Mesenchymal stem cell (in vitro differentiated cells and primary cell): ENCODE data around the gene ZC3H4.

Experiments used
- DNase-seq: peaks from one replicate; pipeline ENCODE4 v3.0.0-alpha.2; 2013
- H2AFZ ChIP-seq: one replicate; pipeline ENCODE4 v1.6.1; 2013; ENCODE audit warnings: low read depth, mild to moderate bottlenecking, control low read depth, inconsistent platforms, low read length, moderate library complexity
- H2AK5ac ChIP-seq: 2 replicates; pipeline ENCODE4 v1.6.1; 2013; ENCODE audit warnings: low read length, moderate library complexity, mild to moderate bottlenecking, inconsistent platforms; ENCODE audit not compliant: severe bottlenecking
- H2BK120ac ChIP-seq: one replicate; pipeline ENCODE4 v1.6.1; 2013; ENCODE audit warnings: low read depth, mild to moderate bottlenecking, inconsistent platforms, low read length, moderate library complexity
- H2BK12ac ChIP-seq, 2 experiments: one replicate each; pipeline ENCODE4 v1.6.1; 2013; ENCODE audit warnings: inconsistent platforms in 2 of 2, low read length in 2 of 2, mild to moderate bottlenecking in 2 of 2, moderate library complexity in 2 of 2, control low read depth in 1 of 2
- H2BK15ac ChIP-seq: one replicate; pipeline ENCODE4 v1.6.1; 2013; ENCODE audit warnings: mild to moderate bottlenecking, low read depth, inconsistent platforms; ENCODE audit not compliant: poor library complexity, severe bottlenecking
- H2BK5ac ChIP-seq: 2 replicates; pipeline ENCODE4 v1.6.1; 2013; ENCODE audit warnings: low read depth, mild to moderate bottlenecking, low read length, control low read depth, inconsistent platforms; ENCODE audit not compliant: poor library complexity, severe bottlenecking
- H3K14ac ChIP-seq, 2 experiments: one replicate each; pipeline ENCODE4 v1.6.1; 2013; ENCODE audit warnings: inconsistent platforms in 2 of 2, low read length in 2 of 2, control low read depth in 1 of 2, mild to moderate bottlenecking in 1 of 2, moderate library complexity in 1 of 2
- H3K18ac ChIP-seq, 2 experiments: one replicate each; pipeline ENCODE4 v1.6.1; 2013; ENCODE audit warnings: inconsistent platforms in 2 of 2, low read length in 2 of 2, control low read depth in 1 of 2, low read depth in 1 of 2, mild to moderate bottlenecking in 1 of 2
- H3K23ac ChIP-seq, 2 experiments: one replicate each; pipeline ENCODE4 v1.6.1; 2013; ENCODE audit warnings: inconsistent platforms in 2 of 2, low read length in 2 of 2, mild to moderate bottlenecking in 2 of 2, moderate library complexity in 2 of 2, control low read depth in 1 of 2
- H3K27ac ChIP-seq: 2 replicates; pipeline ENCODE4 v1.5.1; 2013; ENCODE audit warnings: mild to moderate bottlenecking, moderate library complexity, low read length, control low read depth, inconsistent platforms; ENCODE audit not compliant: poor library complexity, severe bottlenecking
- H3K27me3 ChIP-seq, 2 experiments: 2 replicates each; pipeline versions ENCODE4 v1.6.1 to v1.7.0; 2013; ENCODE audit warnings: low read length in 2 of 2, mild to moderate bottlenecking in 2 of 2, moderate library complexity in 2 of 2, control low read depth in 1 of 2, inconsistent platforms in 1 of 2; ENCODE audit not compliant: control insufficient read depth in 1 of 2, insufficient read depth in 1 of 2
- H3K36me3 ChIP-seq, 2 experiments: 2 replicates each; pipeline versions ENCODE4 v1.6.1 to v1.7.0; 2013; ENCODE audit warnings: low read length in 2 of 2, control low read depth in 1 of 2, inconsistent platforms in 1 of 2, low read depth in 1 of 2, mild to moderate bottlenecking in 1 of 2; ENCODE audit not compliant: insufficient read depth in 2 of 2, control insufficient read depth in 1 of 2
- H3K4ac ChIP-seq, 2 experiments: one replicate each; pipeline ENCODE4 v1.6.1; 2013; ENCODE audit warnings: inconsistent platforms in 2 of 2, low read length in 2 of 2, mild to moderate bottlenecking in 2 of 2, moderate library complexity in 2 of 2, control low read depth in 1 of 2, low read depth in 1 of 2
- H3K4me1 ChIP-seq: 2 replicates; pipeline ENCODE4 v1.6.1; 2013; ENCODE audit warnings: low read depth, low read length, control low read depth; ENCODE audit not compliant: control insufficient read depth, insufficient read depth
- H3K4me2 ChIP-seq: 2 replicates; pipeline ENCODE4 v1.6.1; 2013; ENCODE audit warnings: low read length, mild to moderate bottlenecking, inconsistent platforms; ENCODE audit not compliant: poor library complexity, severe bottlenecking
- H3K4me3 ChIP-seq, 2 experiments: 2 replicates each; pipeline versions ENCODE4 v1.5.1 to v1.7.0; 2013; ENCODE audit warnings: low read length in 2 of 2, mild to moderate bottlenecking in 2 of 2, control low read depth in 1 of 2, low read depth in 1 of 2; ENCODE audit not compliant: insufficient read depth in 1 of 2
- H3K79me1 ChIP-seq: replicated peaks from 2 replicates; pipeline ENCODE4 v1.6.1; 2013; ENCODE audit warnings: mild to moderate bottlenecking, control low read depth, low read length, inconsistent platforms; ENCODE audit not compliant: poor library complexity, severe bottlenecking
- H3K9ac ChIP-seq: 2 replicates; pipeline ENCODE4 v1.7.0; 2013; ENCODE audit warnings: mild to moderate bottlenecking, low read length, moderate library complexity
- H3K9me3 ChIP-seq: 2 replicates; pipeline ENCODE4 v1.7.0; 2013; ENCODE audit warnings: mild to moderate bottlenecking, low read length; ENCODE audit not compliant: control insufficient read depth
- H4K8ac ChIP-seq: one replicate; pipeline ENCODE4 v1.6.1; 2013; ENCODE audit warnings: inconsistent platforms, mild to moderate bottlenecking, low read length, moderate library complexity
- H4K91ac ChIP-seq: one replicate; pipeline ENCODE4 v1.6.1; 2013; ENCODE audit warnings: mild to moderate bottlenecking, low read length, inconsistent platforms
- WGBS: methylation state at CpG from one replicate; pipeline ENCODE4 v1.1.7; 2013; ENCODE audit warnings: mixed read lengths; 5-methylcytosine and 5-hydroxymethylcytosine counted together

Gene ZC3H4

DNA sequence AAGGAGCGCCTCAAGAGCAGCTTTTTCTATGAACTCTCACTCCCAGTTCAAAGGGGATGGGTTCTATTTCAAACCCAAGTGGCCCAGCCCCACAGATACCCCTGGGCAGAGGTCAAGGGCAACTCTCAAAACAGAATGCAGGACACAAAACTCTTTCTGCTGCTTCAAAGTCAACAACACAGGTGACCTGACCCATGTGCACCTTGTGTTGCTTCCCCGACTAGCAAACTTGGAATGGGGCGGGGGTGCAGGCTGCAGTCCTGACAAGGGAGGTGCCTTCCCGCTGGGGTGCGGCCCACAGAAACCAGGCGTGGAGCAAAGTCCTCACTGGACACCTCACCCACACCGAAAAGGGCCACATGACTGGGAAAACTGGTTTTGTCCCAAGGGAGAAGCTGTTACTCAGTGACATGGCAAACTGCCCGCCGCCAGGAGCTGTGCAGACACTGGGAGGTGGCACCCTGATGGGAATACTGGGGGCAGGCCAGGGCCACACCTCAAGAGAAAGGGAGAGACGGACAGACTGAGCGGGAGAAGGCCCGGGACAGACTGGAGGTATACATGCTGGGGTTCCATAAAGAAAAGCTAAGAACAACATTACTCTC, 17.4 kb downstream of the ZC3H4 start:
- Histone ChIP-seq H3K9me3 (no peaks in the 10 kb centered on the region), H2BK120ac (no peak overlapping the region), H3K4me1 (peaks cover 28% of the 10 kb centered on the region), H2BK12ac (no peak overlapping the region), H4K91ac (no peak overlapping the region), H2BK15ac (no peak overlapping the region), H3K18ac (peak overlapping the region in 1 of 2 experiments; percentile 43), H3K27me3 (no peaks in the 10 kb centered on the region), H3K14ac (peak overlapping the region in 1 of 2 experiments; percentile 70), H3K23ac (no peak overlapping the region), H3K36me3 (peaks cover 26 to 47% of the 10 kb centered on the region in 2 experiments), H3K4me3 (no peak overlapping the region), H3K4ac (no peak overlapping the region), H3K79me1 (peaks cover 42% of the 10 kb centered on the region), H4K8ac (no peak overlapping the region), H3K9ac (peak overlapping the region; percentile 58), H2AFZ (no peak overlapping the region), H2AK5ac (no peak overlapping the region), H3K27ac (no peak overlapping the region), H2BK5ac (no peak overlapping the region), H3K4me2 (no peak overlapping the region)
- no peak for DNase-seq
- WGBS: 97% methylated on average over 10 of the region's 12 CpGs

DNA sequence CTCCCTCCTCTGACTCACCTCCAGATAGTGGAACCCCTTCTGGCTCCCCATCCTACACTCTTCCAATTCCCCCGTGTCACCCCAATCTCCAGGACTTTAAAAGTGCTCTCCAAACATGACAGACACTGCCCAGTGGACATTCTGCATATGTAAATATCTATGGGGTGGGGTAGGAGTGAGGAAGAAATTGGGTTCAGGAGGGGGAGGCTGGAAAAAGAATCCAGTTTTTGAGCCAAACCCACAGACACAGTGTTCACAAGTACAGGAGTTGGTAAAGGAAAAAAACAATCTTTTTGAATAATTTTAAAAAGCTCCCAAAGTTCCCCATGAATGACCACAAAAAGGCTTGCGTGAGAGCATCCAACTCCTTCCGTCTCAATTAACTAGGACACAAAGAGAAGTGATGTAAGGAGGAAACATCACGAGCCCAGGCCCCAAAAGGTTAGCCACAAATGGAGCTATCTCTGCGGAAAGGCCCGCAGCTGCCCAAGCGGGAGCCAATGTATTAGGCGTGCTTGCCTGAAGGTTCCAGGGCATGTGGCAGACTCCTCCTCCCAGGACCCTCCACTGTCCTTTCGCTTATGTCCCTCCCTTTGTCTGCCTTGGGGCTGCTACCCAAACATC, 18.0 kb downstream of the ZC3H4 start:
- Histone ChIP-seq H3K9me3 (no peaks in the 10 kb centered on the region), H2BK12ac (peak overlapping the region in 1 of 2 experiments; percentile 34), H4K91ac (no peak overlapping the region), H3K27me3 (no peaks in the 10 kb centered on the region), H3K4ac (no peak overlapping the region), H2BK120ac (no peak overlapping the region), H3K4me3 (no peak overlapping the region), H3K18ac (peak overlapping the region in 1 of 2 experiments; percentile 14), H3K14ac (peak overlapping the region in 1 of 2 experiments; percentile 70), H3K27ac (no peak overlapping the region), H2AFZ (no peak overlapping the region), H2BK15ac (no peak overlapping the region), H4K8ac (no peak overlapping the region), H2AK5ac (no peak overlapping the region), H3K9ac (peak overlapping the region; percentile 58), H2BK5ac (no peak overlapping the region), H3K4me2 (no peak overlapping the region), H3K23ac (no peak overlapping the region), H3K79me1 (peaks cover 46% of the 10 kb centered on the region), H3K4me1 (peaks cover 28% of the 10 kb centered on the region), H3K36me3 (peaks cover 28 to 51% of the 10 kb centered on the region in 2 experiments)
- 92% methylated on average over 9 of the region's 9 CpGs for whole genome bisulfite sequencing
- DNase-seq: no peak

GRCh38 chr19:47094557-47095475, 18.8 kb downstream of the ZC3H4 start:
- no peaks in the 10 kb centered on the region for H3K9me3 ChIP-seq
- H2BK15ac ChIP-seq: peak overlapping the region; percentile 29
- peak overlapping the region in 1 of 2 experiments; percentile 22 for H3K18ac ChIP-seq
- peaks cover 31 to 58% of the 10 kb centered on the region in 2 experiments for H3K36me3 ChIP-seq
- peaks cover 53% of the 10 kb centered on the region for H3K79me1 ChIP-seq
- H2BK12ac ChIP-seq: no peak overlapping the region
- no peak overlapping the region for H2BK120ac ChIP-seq
- no peak overlapping the region for H3K4me3 ChIP-seq
- H3K23ac ChIP-seq: no peak overlapping the region
- H3K27me3 ChIP-seq: no peaks in the 10 kb centered on the region
- H2AK5ac ChIP-seq: no peak overlapping the region
- DNase-seq: no peak
- no peak overlapping the region for H3K4me2 ChIP-seq
- no peak overlapping the region for H2AFZ ChIP-seq
- H3K27ac ChIP-seq: no peak overlapping the region
- H2BK5ac ChIP-seq: no peak overlapping the region
- peak overlapping the region; percentile 61 for H4K91ac ChIP-seq
- peak overlapping the region; percentile 8 for H4K8ac ChIP-seq
- peaks cover 29% of the 10 kb centered on the region for H3K4me1 ChIP-seq
- peak overlapping the region; percentile 58 for H3K9ac ChIP-seq
- 91% methylated on average over 15 of the region's 15 CpGs for WGBS
- H3K14ac ChIP-seq: no peak overlapping the region
- H3K4ac ChIP-seq: no peak overlapping the region

DNA sequence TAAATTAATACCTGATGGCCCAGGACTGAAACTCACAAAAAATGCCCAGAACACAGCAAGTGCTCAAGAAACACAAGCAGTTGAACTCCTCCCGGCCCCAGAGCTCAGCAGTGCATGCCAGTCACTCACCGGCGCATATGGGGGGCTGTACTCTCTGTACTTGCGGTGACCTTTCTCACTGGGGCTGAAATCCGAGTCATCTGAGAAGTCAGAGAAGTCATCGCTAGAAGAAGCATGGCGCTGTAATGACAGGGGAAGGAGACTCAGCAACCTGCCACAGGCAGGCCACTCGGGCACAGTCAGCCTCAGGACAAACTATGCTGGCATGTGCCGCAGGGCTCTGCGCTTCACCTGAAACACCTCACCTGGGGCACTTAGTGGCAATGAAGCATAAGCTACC, 19.7 kb downstream of the ZC3H4 start:
- Histone ChIP-seq H2AK5ac (peak overlapping the region; percentile 41), H3K4ac (no peak overlapping the region), H3K79me1 (peaks cover 55% of the 10 kb centered on the region), H3K27ac (no peak overlapping the region), H4K8ac (no peak overlapping the region), H2BK12ac (no peak overlapping the region), H2BK15ac (no peak overlapping the region), H3K36me3 (peaks cover 38 to 66% of the 10 kb centered on the region in 2 experiments), H3K14ac (no peak overlapping the region), H3K4me1 (peaks cover 29% of the 10 kb centered on the region), H3K18ac (no peak overlapping the region), H4K91ac (no peak overlapping the region), H3K27me3 (no peaks in the 10 kb centered on the region), H3K9me3 (no peaks in the 10 kb centered on the region), H3K4me3 (no peak overlapping the region), H2AFZ (no peak overlapping the region), H3K9ac (peak overlapping the region; percentile 5), H3K23ac (peak overlapping the region in 1 of 2 experiments; percentile 56), H3K4me2 (no peak overlapping the region), H2BK5ac (no peak overlapping the region), H2BK120ac (no peak overlapping the region)
- no peak for DNase-seq
- 96% methylated on average over 10 of the region's 10 CpGs for WGBS
